Limb (tissue), 2 donors: ENCODE data around the gene PLIN5.
A peak's percentile ranks its signal among the peaks of the same experiment; 100 is the strongest.
"Not testable (repeated sequence)": the region's sequence is repeated elsewhere in the genome, so short reads cannot be mapped to it uniquely, and the experiment has no call there.

Source experiments
- DNase-seq, 2 donors: peaks; one replicate each; pipeline ENCODE4 v3.0.0-alpha.2; 2016; ENCODE audit errors: extremely low spot score in 2 of 2

Gene PLIN5

DNA sequence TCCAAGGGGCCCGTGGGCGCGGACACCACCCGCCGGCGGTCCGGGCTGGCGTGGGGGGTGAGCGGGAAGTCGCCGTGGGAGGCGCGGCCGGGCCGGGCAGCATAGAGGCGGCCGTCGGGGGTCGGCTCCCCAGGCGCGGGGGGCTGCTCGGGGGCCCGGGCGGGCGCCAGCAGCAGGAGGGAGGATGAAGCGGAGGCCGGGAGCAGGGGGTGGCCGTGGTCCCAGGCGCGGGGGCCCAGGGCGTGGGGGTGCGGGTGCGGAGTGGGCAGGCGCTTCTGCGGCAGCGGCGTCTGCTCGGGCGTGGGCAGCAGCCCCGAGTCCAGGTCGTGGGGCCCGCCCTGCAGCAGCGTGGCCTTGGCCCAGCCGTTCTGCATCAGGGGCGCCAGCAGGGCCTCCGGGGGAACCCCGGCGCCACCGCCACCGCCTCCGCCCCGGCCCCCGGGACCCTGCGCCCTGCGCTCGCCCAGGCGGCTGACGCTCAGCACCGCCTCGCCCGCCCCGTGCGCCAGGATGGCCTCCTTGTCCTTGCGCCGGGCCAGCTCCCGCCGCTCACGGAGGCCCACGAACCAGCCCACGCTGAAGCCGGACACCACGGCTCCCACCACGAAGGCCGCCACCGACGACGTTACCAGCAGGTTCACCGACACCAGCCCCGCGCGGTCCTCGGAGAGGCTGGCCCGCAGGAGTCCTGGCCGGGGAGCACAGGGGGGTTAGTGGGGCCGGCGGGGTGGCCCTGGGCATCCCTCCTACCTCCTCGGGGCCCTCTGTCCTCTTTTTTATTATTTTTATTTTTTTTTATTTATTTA, 9.0 kb upstream of the PLIN5 start:
- no peak for DNase-seq

DNA sequence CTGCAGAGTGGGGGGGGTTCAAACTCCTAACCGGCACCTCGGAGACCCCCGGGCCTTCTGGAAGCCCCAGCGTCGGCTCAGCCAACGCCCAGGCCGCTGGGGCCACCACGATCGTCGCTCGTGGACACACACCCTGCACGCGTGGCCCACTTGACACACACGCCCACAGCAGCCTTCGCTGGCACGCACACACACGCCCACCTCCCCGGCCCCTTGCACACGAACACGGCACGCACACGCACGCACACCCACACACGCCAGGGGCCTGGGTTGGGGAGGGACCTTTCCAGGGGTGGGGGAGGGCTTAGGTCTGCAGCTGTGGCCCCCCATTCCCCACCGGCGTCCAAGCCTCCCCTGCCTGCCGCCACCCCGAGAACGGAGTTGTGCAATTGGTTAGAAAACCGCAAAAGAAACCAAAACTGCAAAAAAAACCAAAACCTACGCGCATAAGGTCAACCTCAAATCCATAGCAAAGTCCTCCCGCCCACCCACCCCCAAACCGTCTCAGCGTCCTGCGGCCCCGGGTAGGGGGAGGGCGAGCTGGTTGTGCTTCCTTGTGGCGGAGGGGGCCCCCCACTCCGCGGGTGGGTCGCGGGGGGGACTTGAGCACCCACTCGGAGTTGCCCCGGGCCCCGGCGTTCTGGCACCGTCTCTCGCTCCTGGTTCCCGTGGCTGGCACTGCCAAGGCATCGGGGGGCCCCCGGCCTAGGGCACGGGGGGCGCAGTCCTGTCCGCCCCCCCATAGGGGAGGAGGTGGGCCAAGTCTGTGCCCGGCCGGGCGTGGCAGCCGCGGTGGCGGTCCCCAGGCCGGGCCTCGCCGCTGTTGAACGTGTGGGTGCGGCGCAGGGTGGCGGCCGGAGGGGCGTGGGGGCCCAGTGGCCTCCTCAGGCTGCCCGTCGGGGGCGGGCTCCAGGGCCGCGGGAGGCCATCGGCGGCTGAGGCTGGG, 8.1 kb upstream of the PLIN5 start:
- no peak for DNase-seq

DNA sequence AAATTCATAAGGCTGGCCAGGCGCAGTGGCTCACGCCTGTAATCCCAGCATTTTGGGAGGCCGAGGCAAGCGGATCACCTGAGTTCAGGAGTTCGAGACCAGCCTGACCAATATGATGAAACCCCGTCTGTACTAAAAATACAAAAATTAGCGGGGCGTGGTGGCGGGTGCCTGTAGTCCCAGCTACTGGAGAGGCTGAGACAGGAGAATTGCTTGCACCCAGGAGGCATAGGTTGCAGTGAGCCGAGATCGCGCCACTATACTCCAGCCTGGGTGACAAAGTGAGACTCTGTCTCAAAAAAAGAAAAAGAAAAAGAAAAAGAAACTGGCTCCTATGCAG, 6.8 kb upstream of the PLIN5 start:
- not testable (repeated sequence) for DNase-seq

DNA sequence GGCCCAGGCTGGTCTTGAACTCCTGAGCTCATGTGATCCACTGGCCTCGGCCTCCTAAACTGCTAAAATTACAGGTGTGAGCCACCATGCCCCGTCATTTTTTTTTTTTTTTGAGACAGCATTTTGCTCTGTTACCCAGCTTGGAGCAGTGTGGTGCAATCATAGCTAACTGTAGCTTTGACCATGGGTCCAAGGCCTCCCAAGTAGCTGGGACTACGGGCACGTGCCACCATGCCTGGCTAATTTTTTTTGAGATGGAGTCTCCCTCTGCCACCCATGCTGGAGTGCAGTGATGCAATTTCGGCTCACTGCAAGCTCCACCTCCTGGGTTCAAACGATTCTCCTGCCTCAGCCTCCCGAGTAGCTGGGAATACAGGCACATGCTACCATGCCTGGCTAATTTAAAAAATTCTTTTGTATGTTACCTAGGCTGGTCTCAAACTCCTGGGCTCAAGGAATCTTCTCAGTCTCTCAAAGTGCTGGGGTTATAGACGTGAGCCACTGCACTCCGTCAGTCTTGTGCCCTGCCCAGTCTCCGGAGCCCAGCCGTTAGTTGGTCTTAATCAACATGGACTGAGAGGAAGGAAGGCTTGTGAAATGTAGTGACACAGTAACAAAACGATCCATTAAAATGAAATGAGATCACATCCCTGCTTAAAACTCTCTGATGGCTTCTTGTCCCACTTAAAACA, 6.2 kb upstream of the PLIN5 start:
- DNase-seq: no peak

DNA sequence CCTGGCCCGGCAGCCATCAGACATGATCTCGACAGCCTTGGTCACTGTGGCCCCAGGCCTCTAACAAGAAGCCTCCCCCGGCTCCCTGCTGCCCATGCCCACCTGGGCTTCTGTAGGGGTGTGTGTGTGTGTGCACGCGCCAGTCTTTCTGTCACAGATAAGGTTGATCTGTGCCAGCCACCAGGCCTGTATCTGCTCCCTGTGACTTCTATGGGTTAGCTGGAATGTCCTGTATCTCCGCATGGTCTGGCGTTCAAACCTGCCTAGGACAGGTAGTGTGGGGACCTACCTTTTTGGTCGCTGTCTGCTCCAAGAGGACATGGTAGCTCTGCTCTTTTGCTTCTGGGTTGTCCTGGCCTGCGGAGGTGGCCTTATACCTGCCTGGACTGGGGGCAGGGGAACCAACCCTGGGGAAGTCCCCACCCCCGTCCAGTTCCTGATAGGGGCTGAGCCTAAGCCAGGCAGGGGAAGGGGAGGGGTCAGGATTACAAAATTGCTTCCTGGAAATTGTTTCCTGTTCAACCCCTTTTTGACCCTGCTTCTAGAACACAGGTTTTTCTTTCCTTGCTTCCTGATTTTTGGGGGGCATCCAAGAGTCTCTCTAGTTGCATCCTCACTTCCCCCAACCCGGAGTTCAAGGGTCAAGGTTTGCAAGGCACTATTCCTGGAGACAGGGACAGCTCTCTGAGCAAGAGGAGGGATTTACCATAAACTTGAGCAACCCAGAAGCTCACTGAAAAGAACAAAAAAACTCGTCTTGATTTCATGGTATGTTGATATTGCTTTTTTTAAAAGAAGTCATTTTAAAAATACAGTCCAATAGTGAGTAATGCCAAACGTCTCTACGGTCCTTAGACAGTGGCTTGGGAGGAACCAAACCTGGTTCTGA, 4.9 kb upstream of the PLIN5 start, which contains the start of gene LRG1:
Gene LRG1, minus strand, starts transcription at position 344 of the 889 bp plus-strand sequence. Its CDS starts 23 bp downstream, at position 321.
- DNase-seq: peak in 1 of 2 donors; percentile 17

DNA sequence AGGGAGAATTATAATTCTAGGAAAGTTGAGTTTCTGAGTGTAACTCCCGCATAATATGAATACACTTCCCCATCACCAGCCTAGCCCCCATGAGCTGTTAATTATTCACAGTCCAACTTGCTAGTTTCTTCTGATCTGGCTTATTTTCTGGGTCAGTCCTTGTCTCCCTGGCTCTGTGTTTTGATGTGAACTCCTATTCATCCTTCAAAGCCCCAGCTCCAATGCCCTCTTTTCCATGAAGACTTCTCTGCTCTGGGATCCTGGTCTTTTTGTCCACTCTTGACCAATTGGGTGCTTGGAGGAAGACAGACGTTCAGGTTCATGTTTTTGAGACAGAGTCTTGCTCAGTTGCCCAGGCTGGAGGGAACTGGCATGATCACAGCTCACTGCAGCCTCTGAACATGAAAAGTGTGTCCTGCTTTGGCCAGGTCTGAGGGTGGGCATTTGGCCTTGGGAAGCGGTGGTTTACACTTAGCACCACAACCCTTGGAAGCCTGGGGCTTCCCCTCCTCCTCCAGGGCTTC, 4.2 kb upstream of the PLIN5 start:
- DNase-seq: no peak

DNA sequence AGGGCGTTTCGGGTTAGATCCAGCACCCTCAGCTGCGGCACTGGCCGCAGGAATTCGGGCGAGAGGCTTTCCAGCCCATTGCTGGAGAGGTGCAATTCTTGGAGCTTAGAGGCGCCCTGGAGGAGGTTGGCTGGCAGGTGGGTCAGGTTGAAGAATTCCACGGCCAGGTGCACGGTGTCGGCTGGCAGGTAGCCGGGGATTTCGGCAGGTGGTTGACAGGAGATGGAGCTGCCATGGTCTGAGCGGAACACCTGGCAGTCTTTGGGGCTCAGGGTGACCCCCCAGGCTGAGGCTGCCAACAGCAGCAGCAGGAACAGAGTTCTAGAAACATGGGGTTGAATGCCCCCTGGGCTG, 3.6 kb upstream of the PLIN5 start:
- no peak for DNase-seq

DNA sequence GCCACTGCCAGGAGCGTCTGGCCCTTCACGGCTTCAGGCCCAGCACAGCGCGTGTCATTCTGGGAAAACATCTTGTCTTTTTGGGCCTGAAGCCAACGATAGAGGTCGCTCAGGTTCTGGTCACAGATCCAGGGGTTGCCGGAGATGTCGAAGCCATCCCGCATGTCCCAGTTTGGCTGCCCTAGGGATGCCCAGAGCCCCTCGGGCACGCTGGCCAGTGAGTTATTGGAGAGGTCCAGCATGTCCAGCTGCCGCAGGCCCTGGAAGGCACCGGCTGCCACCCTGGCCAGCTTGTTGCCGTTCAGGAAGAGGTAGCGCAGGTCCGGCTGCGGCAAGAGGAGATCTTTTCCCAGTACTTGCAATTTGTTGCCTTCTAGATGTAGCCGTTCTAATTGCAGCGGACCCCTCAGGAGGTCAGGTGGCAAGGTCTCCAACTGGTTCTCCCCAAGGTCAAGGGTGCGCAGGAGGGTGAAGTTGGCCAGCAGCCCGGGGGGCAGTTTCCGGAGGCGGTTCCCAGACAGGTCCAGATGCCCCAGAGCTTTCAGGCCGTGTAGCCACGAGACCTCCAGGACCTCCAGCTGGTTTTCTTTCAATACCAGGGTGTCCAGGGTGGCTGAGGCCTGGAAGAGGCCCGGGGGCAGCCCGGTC, 3.1 kb upstream of the PLIN5 start:
- DNase-seq: no peak

DNA sequence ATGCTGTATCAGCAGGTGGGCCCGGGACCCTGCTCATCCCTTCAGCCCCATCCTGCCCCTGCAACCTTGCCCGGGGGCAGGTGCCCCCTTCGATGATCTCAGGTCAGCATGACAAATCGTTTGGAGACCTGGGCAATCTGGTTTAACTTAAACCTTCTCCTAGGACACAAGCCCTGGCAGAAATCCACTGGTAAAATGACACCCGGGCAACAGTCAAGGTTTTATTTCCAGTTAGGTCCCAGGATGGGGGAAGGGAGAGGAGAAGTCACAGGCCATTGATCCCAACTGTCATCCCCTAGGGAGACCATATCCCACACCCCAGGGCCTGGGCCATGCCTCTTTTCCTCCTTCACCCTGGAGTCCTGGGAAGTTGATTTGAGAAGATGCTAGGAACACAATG, 1.8 kb upstream of the PLIN5 start:
- no peak for DNase-seq

DNA sequence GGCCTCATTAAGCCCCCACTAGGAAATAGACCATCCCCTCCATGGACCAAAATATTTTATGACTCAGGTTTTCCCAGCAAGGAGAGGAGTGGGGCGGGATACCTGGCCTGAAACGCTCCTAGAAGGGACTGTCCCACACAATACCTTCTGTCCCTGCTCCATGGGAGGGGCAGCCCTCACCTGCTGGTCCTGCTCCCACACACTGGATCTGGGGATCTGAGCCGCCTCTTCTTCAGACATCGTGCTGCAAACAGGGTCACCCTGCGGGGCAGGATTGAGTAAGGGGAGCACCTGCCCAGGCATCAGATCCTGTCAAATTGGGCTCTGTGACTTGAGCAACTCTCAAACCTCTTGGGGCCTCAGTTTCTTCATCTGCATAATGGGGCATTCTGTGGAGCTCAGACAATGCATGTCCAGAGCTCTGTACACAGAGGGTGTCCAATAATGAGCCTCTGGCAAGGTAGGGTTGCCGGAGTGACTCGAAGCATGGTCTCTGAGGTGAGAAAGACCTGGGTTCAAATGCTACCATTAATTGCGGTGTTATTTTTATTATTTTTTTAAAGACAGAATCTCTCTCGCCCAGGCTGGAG, 1.1 kb downstream of the PLIN5 start:
- no peak for DNase-seq

DNA sequence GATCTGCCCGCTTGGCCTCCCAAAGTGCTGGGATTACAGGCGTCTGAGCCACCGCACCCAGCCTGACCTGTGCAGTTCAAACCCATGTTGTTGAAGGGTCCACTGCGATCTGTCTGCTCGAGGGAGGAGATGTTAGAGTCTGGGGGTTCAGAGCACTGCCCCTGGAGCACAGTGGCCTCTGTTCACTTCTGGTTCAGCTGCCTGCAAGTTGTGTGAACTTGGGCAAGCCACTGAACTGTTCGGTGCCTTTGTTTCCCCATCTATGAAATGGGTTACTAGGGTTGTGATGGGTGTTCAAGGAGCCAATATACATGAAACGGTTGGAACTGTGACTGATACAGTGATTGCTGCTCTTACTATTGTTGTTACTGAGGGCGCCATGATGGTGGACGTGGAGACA, 1.7 kb downstream of the PLIN5 start:
- DNase-seq: no peak

DNA sequence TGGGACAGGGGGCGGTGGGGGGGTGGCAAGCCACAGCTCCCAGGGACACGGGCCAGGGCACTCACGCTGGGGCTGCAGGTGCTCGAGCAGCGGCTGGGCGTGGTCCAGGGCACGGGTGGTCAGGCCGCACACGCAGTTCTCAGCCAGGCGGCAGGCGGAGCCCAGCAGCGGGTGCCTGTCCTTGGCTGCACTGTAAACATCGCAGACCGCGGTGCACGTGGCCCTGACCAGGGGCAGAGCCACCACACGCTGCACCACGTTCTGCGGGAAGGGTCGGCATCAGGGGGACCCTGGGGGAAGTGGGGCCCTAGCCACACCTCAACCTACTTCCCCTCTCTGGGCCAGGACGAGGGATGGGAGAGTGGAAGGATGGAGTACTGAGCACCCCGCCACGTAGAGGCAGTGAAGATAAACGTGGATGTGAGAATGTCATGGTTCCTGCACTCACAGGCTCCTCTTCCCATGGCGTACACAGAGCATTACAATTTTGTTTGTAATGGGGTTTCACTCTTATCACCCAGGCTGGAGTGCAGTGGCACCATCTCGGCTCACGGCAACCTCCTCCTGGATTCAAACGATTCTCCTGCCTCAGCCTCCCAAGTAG, 3.4 kb downstream of the PLIN5 start:
- no peak for DNase-seq

DNA sequence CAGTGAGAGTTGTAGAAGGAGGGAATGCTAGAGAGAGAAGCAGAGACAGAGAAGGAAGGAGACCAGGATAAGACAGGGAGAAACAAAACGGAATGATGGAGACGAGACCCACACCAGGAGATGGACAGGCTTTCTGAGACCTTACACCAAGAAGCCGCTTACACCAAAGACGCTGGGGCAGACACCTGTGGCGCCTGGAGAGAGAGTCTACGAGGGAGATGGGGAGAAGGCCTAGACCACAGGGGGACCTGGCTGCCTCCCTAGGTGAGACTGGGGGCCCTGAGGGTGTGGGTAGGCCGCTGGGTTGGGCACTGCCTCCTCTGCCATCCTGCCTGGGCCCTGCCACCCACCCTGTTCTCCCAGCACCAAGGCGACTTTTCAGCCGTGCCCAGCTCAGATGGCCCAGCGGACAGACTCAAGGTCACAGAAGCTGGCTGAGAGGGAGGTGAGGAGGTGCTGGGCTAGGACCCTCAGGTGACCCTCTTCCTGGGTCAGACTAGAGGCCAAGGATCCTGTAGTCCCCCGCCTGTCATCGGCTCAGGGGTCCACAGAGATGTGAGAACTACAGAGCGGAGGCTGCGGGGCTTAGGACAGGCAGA, 5.0 kb downstream of the PLIN5 start:
- no peak for DNase-seq

DNA sequence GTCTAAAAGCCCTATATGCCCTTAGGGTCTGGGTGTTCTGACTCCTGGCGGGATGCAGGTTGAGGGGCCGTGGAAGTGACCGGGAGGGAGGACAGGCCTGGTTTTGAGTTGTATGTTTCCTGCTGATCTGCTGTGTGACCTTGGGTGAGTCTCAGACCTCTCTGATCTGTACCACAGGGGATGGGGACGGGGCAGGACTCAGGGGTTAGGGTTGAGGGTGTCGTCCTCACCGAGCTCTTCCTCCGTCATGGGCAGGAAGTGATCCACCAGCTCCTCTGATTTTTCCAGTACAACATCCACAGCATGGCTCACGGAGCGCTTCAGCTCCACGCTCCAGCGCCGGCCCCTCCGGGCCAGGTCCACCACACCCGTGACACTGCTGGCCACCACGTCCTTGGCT, 6.2 kb downstream of the PLIN5 start:
- DNase-seq: no peak

DNA sequence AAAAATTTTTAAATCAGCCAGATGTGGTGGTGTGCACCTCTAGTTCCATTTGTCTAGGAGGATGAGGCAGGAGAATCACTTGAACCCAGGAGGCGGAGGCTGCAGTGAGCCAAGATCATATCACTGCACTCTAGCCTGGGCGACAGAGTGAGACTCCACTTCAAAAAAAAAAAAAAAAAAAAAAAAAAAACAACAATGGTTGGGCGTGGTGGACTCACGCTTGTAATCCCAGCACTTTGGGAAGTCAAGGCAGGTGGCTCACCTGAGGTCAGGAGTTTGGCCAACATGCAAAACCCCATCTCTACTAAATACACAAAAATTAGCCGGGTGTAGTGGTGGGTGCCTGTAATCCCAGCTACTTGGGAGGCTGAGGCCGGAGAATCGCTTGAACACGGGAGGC, 7.6 kb downstream of the PLIN5 start:
- DNase-seq: not testable (repeated sequence)

DNA sequence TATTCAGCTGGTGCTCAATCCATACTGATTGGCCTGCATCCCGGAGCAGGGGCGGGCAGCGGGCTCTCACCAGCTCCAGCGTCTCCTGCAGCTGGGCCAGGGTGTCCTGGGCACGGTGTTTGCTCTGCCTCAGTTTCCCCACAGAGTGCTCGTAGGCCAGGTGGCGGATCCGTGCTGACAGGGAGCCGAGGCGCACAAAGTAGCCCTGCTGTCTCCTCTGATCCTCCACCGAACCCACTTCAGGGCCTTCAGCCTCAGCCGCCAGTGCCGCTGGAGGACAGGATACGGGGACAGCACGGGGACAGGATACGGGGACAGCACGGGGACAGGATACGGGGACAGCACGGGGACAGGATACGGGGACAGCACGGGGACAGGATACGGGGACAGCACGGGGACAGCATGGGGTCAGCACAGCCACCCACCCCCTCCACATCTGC, 9.4 kb downstream of the PLIN5 start:
- no peak for DNase-seq

DNA sequence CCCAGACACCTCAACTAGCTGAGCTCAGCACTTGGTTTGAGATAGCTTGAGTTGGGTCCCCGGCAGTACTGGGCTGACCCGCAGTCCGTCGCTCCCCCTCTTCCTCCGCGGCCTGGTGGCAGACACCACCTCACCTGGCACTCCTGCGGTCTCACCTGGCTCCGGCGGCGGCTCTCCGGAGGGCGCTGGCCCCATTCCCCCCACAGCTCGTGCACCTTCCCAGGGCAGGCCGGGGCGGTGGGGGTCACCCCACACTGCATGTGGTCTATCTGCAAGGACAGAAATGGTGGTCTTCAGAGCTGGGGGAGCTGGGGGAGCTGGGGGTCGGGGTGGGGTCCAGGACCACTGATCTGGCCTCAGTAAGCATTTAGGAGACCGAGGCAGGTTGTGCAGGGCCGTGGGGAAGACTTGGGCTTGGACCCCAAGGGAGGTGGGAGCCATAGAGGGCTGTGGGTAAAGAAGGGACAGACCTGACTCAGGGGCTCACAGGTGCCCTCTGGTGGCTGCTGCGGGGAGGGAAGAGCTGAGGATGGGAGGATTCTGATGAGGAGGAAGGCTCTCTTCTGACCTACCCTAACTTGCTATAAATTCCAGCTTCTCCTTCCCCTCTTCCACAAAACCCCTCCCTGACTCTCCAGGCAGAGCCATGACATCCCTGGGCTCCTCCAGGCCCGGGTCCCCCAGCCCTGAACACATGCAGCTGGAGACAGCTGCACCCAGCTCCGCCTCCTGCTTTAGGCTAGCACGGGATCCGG, 10.0 kb downstream of the PLIN5 start:
- DNase-seq: peak; percentile 18 to 67
